Immature natural killer cell (primary cell): Measurements from ENCODE around the gene MORC2. TPM values are rescaled to one million over a fixed set of nuclear protein-coding genes. Genes with fewer than 3 reads are reported as not detected.

Experiments used
- DNase-seq, 3 donors: peaks; one replicate each; pipeline ENCODE4 v3.0.0; 2022; ENCODE audit warnings: mixed read lengths in 1 of 3
- H3K27ac Mint-ChIP-seq, 6 donors: one replicate each; pipeline ENCODE4 v1.8.0; 2020; ENCODE audit warnings: mixed read lengths in 6 of 6, mild to moderate bottlenecking in 5 of 6, inconsistent platforms in 4 of 6, moderate library complexity in 3 of 6
- H3K27me3 Mint-ChIP-seq, 3 donors: one replicate each; pipeline ENCODE4 v1.8.0; 2020 to 2021; ENCODE audit warnings: low read depth in 3 of 3, mild to moderate bottlenecking in 3 of 3, mixed read lengths in 3 of 3, moderate library complexity in 3 of 3, inconsistent platforms in 1 of 3
- H3K36me3 Mint-ChIP-seq, 3 donors: one replicate each; pipeline ENCODE4 v1.8.0; 2020; ENCODE audit warnings: mixed read lengths in 3 of 3, inconsistent platforms in 2 of 3, mild to moderate bottlenecking in 2 of 3
- H3K4me1 Mint-ChIP-seq, 2 donors: one replicate each; pipeline ENCODE4 v1.8.0; 2020; ENCODE audit warnings: inconsistent platforms in 2 of 2, mild to moderate bottlenecking in 2 of 2, mixed read lengths in 2 of 2, moderate library complexity in 1 of 2
- H3K4me3 Mint-ChIP-seq, 5 donors: one replicate each; pipeline ENCODE4 v1.8.0; 2020; ENCODE audit warnings: mild to moderate bottlenecking in 5 of 5, mixed read lengths in 5 of 5, inconsistent platforms in 3 of 5, moderate library complexity in 3 of 5
- H3K9me3 Mint-ChIP-seq, 6 donors: one replicate each; pipeline ENCODE4 v1.8.0; 2020; ENCODE audit warnings: mild to moderate bottlenecking in 6 of 6, mixed read lengths in 6 of 6, inconsistent platforms in 4 of 6, moderate library complexity in 3 of 6
- polyA plus RNA-seq, 3 donors: library from polyadenylated mRNA; unstranded; fragments of 300-500 nt; fragmentation: Illumina TruSeq; gene quantifications; one replicate each; pipeline ENCODE4 v1.2.3, GENCODE V29; 2021

The MORC2 gene
- polyA plus RNA-seq, 3 donors from 2014 or later: 1.1 to 6.9 TPM; not detected in 1

GRCh38 chr22:30945653-30946052 lies 22.9 kb downstream of the MORC2 start:
- Mint-ChIP-seq H3K4me1 (peaks cover 26 to 38% of the 10 kb centered on the region in 2 donors), H3K27ac (peak overlapping the region in 1 of 6 donors; percentile 41), H3K27me3 (no peaks in the 10 kb centered on the region)

GRCh38 chr22:30944986-30945385 lies 23.6 kb downstream of the MORC2 start:
- DNase-seq: no peak
- Mint-ChIP-seq H3K4me3 (no peak overlapping the region), H3K27ac (peak overlapping the region in 1 of 6 donors; percentile 6), H3K36me3 (peaks cover 44 to 56% (median 49%) of the 10 kb centered on the region in 3 donors), H3K9me3 (no peaks in the 10 kb centered on the region), H3K27me3 (no peaks in the 10 kb centered on the region), H3K4me1 (peaks cover 33 to 45% of the 10 kb centered on the region in 2 donors)

More at GRCh38 chr22:30945653-30946052, 22.9 kb downstream of the MORC2 start:
- no peak overlapping the region for H3K4me3 Mint-ChIP-seq
- H3K36me3 Mint-ChIP-seq: peaks cover 45 to 57% (median 51%) of the 10 kb centered on the region in 3 donors
- H3K9me3 Mint-ChIP-seq: no peaks in the 10 kb centered on the region
- no peak for DNase-seq

- Mint-ChIP-seq H3K36me3 (peaks cover 42 to 60% (median 52%) of the 10 kb centered on the region in 3 donors), H3K27ac (peak overlapping the region in 5 of 6 donors; percentile 30 to 83 (median 41)), H3K9me3 (no peaks in the 10 kb centered on the region), H3K4me1 (peaks cover 34 to 51% of the 10 kb centered on the region in 2 donors), H3K27me3 (no peaks in the 10 kb centered on the region), H3K4me3 (peak overlapping the region; percentile 26 to 61 (median 54))
- peak; percentile 36 to 49 (median 48) for DNase-seq
Measured at GRCh38 chr22:30943368-30943767, 25.2 kb downstream of the MORC2 start.

DNA sequence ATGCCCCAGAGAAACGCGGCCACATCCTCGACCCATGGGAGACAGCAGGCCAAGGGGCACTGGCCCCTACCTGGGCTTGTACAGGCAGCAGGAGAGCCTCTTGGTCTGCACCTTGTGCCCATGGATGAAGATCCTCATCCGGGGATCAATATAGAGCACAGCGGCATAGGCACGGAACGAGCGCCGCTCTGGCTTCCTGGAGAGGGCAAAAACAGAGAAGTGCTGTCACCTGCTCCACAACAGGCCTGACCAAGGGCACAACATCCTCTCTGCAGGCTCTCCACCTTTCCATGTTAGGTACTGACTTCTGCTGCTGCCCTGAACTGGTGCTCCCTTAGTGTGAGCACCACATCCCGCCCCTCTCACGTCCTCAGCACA lies 27.2 kb downstream of the MORC2 start:
- no peaks in the 10 kb centered on the region for H3K27me3 Mint-ChIP-seq
- peaks cover 34 to 51% of the 10 kb centered on the region in 2 donors for H3K4me1 Mint-ChIP-seq
- peak overlapping the region; percentile 9 to 80 (median 62) for H3K27ac Mint-ChIP-seq
- H3K4me3 Mint-ChIP-seq: peak overlapping the region in 2 of 5 donors; percentile 1 to 38
- no peak for DNase-seq
- H3K9me3 Mint-ChIP-seq: no peaks in the 10 kb centered on the region
- H3K36me3 Mint-ChIP-seq: peaks cover 49 to 66% (median 49%) of the 10 kb centered on the region in 3 donors

GRCh38 chr22:30940685-30941362 lies 27.8 kb downstream of the MORC2 start:
- Mint-ChIP-seq H3K4me1 (peaks cover 34 to 51% of the 10 kb centered on the region in 2 donors), H3K9me3 (no peaks in the 10 kb centered on the region), H3K27ac (peak overlapping the region; percentile 47 to 80 (median 75)), H3K36me3 (peaks cover 44 to 66% (median 49%) of the 10 kb centered on the region in 3 donors), H3K4me3 (peak overlapping the region in 4 of 5 donors; percentile 7 to 71 (median 44)), H3K27me3 (no peaks in the 10 kb centered on the region)
- DNase-seq: no peak

- H3K4me1 Mint-ChIP-seq: peaks cover 0 to 2% of the 10 kb centered on the region in 2 donors
- no peak overlapping the region for H3K27ac Mint-ChIP-seq
- peaks cover 29 to 72% (median 42%) of the 10 kb centered on the region in 3 donors for H3K36me3 Mint-ChIP-seq
Measured at GRCh38 chr22:30934053-30934452, 34.5 kb downstream of the MORC2 start.

GRCh38 chr22:30933457-30933856 lies 35.1 kb downstream of the MORC2 start:
- Mint-ChIP-seq H3K27me3 (peaks cover 0 to 4% (median 0%) of the 10 kb centered on the region in 3 donors), H3K27ac (no peak overlapping the region), H3K4me3 (no peak overlapping the region), H3K4me1 (no peaks in the 10 kb centered on the region), H3K36me3 (peaks cover 28 to 70% (median 38%) of the 10 kb centered on the region in 3 donors), H3K9me3 (no peaks in the 10 kb centered on the region)
- DNase-seq: no peak

More at GRCh38 chr22:30934053-30934452, 34.5 kb downstream of the MORC2 start:
- Mint-ChIP-seq H3K4me3 (no peak overlapping the region), H3K27me3 (peaks cover 0 to 4% (median 0%) of the 10 kb centered on the region in 3 donors), H3K9me3 (no peaks in the 10 kb centered on the region)
- no peak for DNase-seq

- Mint-ChIP-seq H3K36me3 (peaks cover 25 to 67% (median 38%) of the 10 kb centered on the region in 3 donors), H3K4me1 (no peaks in the 10 kb centered on the region), H3K4me3 (no peak overlapping the region), H3K9me3 (no peaks in the 10 kb centered on the region), H3K27ac (no peak overlapping the region), H3K27me3 (peaks cover 0 to 4% (median 0%) of the 10 kb centered on the region in 3 donors)
- no peak for DNase-seq
Measured at GRCh38 chr22:30932661-30933060, 35.9 kb downstream of the MORC2 start.

GRCh38 chr22:30931541-30932300 lies 36.9 kb downstream of the MORC2 start:
- H3K36me3 Mint-ChIP-seq: peaks cover 31 to 72% (median 47%) of the 10 kb centered on the region in 3 donors
- H3K27me3 Mint-ChIP-seq: peaks cover 0 to 4% (median 0%) of the 10 kb centered on the region in 3 donors
- H3K9me3 Mint-ChIP-seq: no peaks in the 10 kb centered on the region
- no peaks in the 10 kb centered on the region for H3K4me1 Mint-ChIP-seq
- no peak overlapping the region for H3K4me3 Mint-ChIP-seq
- no peak for DNase-seq
- peak overlapping the region in 1 of 6 donors; percentile 52 for H3K27ac Mint-ChIP-seq

DNA sequence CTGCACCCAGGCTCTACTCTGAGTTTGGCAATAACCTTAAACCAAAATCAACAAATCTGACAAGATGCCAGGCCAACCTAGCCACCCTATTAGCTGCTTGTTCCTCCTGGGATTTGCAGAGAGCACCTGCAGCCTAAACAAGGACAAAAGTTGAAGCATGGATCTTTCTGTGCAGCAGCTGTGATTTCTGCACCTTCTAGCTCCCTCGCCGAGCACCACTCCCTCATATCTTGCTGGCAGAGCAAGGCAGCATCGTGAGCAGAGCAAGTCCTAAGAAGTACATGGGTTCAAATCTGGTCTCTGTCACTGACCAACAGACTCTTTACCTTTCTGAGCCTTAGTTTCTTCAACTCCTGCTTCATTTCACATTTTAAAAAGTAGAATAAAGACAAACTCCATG lies 38.3 kb downstream of the MORC2 start:
- H3K27ac Mint-ChIP-seq: no peak overlapping the region
- no peaks in the 10 kb centered on the region for H3K9me3 Mint-ChIP-seq
- H3K36me3 Mint-ChIP-seq: peaks cover 29 to 59% (median 33%) of the 10 kb centered on the region in 3 donors
- H3K4me3 Mint-ChIP-seq: no peak overlapping the region
- H3K27me3 Mint-ChIP-seq: peaks cover 0 to 4% (median 1%) of the 10 kb centered on the region in 3 donors
- no peak for DNase-seq
- H3K4me1 Mint-ChIP-seq: no peaks in the 10 kb centered on the region

GRCh38 chr22:30928401-30928800 lies 40.2 kb downstream of the MORC2 start:
- Mint-ChIP-seq H3K4me3 (no peak overlapping the region), H3K27ac (peak overlapping the region in 1 of 6 donors; percentile 15), H3K9me3 (no peaks in the 10 kb centered on the region), H3K4me1 (no peaks in the 10 kb centered on the region), H3K36me3 (peaks cover 15 to 46% (median 27%) of the 10 kb centered on the region in 3 donors), H3K27me3 (peaks cover 0 to 4% (median 1%) of the 10 kb centered on the region in 3 donors)
- DNase-seq: no peak

DNA sequence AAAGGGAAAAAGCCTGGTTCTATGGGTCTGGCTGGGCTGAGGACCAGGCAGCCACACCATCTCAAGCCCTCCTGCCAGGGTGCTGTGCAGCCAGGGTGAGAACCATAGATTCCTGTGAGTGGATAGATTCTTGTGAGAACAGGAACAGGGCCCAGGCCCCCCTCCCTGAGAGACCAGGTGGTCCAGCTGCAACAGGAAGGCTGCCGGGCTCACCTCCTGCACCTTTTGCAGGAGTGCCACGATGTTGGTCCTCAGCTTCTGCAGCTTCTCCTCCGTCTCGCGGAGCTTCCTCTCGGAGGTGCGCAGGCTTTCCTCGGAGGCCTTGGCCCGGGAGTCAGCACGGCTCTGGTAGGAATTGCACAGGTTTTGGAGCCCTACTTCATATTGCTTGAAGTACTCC lies 40.8 kb downstream of the MORC2 start:
- Mint-ChIP-seq H3K4me3 (no peak overlapping the region), H3K36me3 (peaks cover 15 to 43% (median 27%) of the 10 kb centered on the region in 3 donors), H3K27ac (no peak overlapping the region), H3K27me3 (peaks cover 0 to 2% (median 1%) of the 10 kb centered on the region in 3 donors), H3K4me1 (no peaks in the 10 kb centered on the region), H3K9me3 (no peaks in the 10 kb centered on the region)
- DNase-seq: no peak

- Mint-ChIP-seq H3K4me1 (peaks cover 5 to 6% of the 10 kb centered on the region in 2 donors), H3K27me3 (peaks cover 0 to 11% (median 6%) of the 10 kb centered on the region in 3 donors), H3K36me3 (peaks cover 15 to 34% (median 20%) of the 10 kb centered on the region in 3 donors), H3K9me3 (no peaks in the 10 kb centered on the region), H3K27ac (peak overlapping the region in 1 of 6 donors; percentile 15), H3K4me3 (no peak overlapping the region)
- no peak for DNase-seq
Measured at GRCh38 chr22:30926706-30927105, 41.9 kb downstream of the MORC2 start.

DNA sequence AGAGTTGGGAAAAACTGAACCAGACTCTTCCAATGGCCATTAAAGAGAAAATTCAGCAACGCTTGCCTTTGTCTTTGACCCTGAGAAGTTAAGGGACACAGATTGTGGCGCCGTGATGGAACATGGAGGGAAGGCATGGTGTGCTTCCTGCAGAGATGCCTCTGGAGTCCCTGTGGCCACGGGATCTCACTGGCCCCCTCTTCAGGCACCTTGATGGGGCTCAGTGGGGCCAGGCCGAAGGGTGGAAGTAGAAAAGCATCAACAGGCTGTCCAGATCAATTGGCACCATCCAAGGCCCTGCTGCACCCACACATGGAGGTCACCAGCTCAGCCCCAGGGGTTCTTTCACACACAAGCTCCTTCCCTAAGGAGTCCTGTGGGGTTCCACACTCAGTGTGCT lies 42.9 kb downstream of the MORC2 start:
- no peak for DNase-seq
- Mint-ChIP-seq H3K27ac (no peak overlapping the region), H3K9me3 (no peaks in the 10 kb centered on the region), H3K4me3 (no peak overlapping the region), H3K27me3 (peaks cover 0 to 11% (median 5%) of the 10 kb centered on the region in 3 donors), H3K36me3 (peaks cover 15 to 23% (median 16%) of the 10 kb centered on the region in 3 donors), H3K4me1 (peaks cover 12 to 15% of the 10 kb centered on the region in 2 donors)
